K562 (cell line): ENCODE measurements around the gene HMG20B. TPM values are rescaled to one million over a fixed set of nuclear protein-coding genes. Genes with fewer than 3 reads are reported as not detected.

ENCODE experiments used
- MXI1 ChIP-seq: IDR thresholded peaks from 2 replicates; pipeline ENCODE4 v1.6.1; 2011; ENCODE audit warnings: low read depth, mild to moderate bottlenecking, improper control_type of control experiment, low read length
- SP1 ChIP-seq: sonication (generic); formaldehyde crosslinking; IDR thresholded peaks from 2 replicates; pipeline ENCODE4 v1.8.1; 2022; ENCODE audit warnings: mild to moderate bottlenecking, missing genetic modification reagents
- WHSC1 ChIP-seq: IDR thresholded peaks from one replicate; pipeline ENCODE4 v1.6.1; 2012; ENCODE audit warnings: low read length, control low read depth, inconsistent platforms
- ZKSCAN8 ChIP-seq: fragments of 200-800 bp; sonication (Bioruptor generic); IDR thresholded peaks from 2 replicates; pipeline ENCODE4 v1.6.1; 2016; ENCODE audit warnings: missing genetic modification characterization, missing compliant biosample characterization
- ZNF134 ChIP-seq: fragments of 250-450 bp; sonication (Bioruptor Pico); conservative IDR thresholded peaks from 2 replicates; pipeline ENCODE4 v1.4.0; 2020
- ZNF140 ChIP-seq: fragments of 250-450 bp; sonication (Bioruptor Pico); IDR thresholded peaks from 2 replicates; pipeline ENCODE4 v1.8.0; 2021; ENCODE audit warnings: moderate library complexity, mild to moderate bottlenecking, inconsistent platforms
- polyA plus RNA-seq, 8 experiments: library from polyadenylated mRNA; depleted of rRNA in 4 of 8; stranded (reverse) in 5 of 8; unstranded in 3 of 8; fragments of >200 nt; fragmentation: Nextera tagmentation in 2 of 8; fragmentation: Illumina TruSeq in 1 of 8; extraction: Ambion mirVana in 2 of 8; extraction: Trizol in 1 of 8; gene quantifications; 2 replicates each; pipeline versions ENCODE4 v1.2.1 to v1.2.3, GENCODE V29; 2011 to 2014; ENCODE audit warnings: inconsistent platforms in 1 of 8, missing spikeins in 1 of 8
- total RNA-seq, 7 experiments: library from RNA; depleted of rRNA in 6 of 7; stranded (reverse); fragments of >200 nt in 6 of 7; fragmentation: Illumina TruSeq in 2 of 7; extraction: Trizol in 2 of 7; gene quantifications; 2 replicates each; pipeline versions ENCODE4 v1.2.1 to v1.2.3, GENCODE V29; 2011 to 2021; ENCODE audit warnings: low replicate concordance in 1 of 7
- TF ChIP-seq, protein P1 (sequence below): fragments of 450-650 bp; IDR thresholded peaks from 2 replicates; pipeline ENCODE4 v1.6.1; 2016; ENCODE audit warnings: mild to moderate bottlenecking, moderate library complexity
- TF ChIP-seq, protein P2 (sequence below), 2 experiments: fragments of 450-650 bp in 1 of 2; sonication (generic) in 1 of 2; formaldehyde crosslinking in 1 of 2; IDR thresholded peaks; 2 replicates each; pipeline versions ENCODE4 v1.7.1 to v1.9.0; 2016 to 2022; ENCODE audit warnings: inconsistent platforms in 1 of 2, mild to moderate bottlenecking in 1 of 2, missing genetic modification reagents in 1 of 2

The HMG20B gene
- total and polyA plus RNA-seq, 9 of the 15 experiments (the other 6 are each of a cell fraction or from before 2014, with no cell fraction given) = 0.35 to 172 (median 38.6) TPM

DNA sequence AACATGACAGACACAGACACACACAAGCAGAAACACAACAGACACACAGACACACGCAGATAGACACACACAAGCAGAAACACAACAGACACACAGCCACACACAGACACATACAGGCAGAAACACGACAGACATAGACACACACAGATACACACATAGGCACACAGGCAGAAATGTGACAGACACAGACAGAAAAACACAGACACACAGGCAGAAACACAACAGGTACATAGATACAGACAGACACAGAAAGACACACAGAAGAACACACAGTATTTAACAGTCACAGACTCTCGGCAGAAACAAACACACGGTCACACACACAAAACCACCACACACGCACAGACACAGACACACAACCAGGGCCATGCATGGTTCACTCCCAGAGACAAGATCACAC, 33.0 kb downstream of the HMG20B start (continued):
- TF ChIP-seq, protein P1, sequence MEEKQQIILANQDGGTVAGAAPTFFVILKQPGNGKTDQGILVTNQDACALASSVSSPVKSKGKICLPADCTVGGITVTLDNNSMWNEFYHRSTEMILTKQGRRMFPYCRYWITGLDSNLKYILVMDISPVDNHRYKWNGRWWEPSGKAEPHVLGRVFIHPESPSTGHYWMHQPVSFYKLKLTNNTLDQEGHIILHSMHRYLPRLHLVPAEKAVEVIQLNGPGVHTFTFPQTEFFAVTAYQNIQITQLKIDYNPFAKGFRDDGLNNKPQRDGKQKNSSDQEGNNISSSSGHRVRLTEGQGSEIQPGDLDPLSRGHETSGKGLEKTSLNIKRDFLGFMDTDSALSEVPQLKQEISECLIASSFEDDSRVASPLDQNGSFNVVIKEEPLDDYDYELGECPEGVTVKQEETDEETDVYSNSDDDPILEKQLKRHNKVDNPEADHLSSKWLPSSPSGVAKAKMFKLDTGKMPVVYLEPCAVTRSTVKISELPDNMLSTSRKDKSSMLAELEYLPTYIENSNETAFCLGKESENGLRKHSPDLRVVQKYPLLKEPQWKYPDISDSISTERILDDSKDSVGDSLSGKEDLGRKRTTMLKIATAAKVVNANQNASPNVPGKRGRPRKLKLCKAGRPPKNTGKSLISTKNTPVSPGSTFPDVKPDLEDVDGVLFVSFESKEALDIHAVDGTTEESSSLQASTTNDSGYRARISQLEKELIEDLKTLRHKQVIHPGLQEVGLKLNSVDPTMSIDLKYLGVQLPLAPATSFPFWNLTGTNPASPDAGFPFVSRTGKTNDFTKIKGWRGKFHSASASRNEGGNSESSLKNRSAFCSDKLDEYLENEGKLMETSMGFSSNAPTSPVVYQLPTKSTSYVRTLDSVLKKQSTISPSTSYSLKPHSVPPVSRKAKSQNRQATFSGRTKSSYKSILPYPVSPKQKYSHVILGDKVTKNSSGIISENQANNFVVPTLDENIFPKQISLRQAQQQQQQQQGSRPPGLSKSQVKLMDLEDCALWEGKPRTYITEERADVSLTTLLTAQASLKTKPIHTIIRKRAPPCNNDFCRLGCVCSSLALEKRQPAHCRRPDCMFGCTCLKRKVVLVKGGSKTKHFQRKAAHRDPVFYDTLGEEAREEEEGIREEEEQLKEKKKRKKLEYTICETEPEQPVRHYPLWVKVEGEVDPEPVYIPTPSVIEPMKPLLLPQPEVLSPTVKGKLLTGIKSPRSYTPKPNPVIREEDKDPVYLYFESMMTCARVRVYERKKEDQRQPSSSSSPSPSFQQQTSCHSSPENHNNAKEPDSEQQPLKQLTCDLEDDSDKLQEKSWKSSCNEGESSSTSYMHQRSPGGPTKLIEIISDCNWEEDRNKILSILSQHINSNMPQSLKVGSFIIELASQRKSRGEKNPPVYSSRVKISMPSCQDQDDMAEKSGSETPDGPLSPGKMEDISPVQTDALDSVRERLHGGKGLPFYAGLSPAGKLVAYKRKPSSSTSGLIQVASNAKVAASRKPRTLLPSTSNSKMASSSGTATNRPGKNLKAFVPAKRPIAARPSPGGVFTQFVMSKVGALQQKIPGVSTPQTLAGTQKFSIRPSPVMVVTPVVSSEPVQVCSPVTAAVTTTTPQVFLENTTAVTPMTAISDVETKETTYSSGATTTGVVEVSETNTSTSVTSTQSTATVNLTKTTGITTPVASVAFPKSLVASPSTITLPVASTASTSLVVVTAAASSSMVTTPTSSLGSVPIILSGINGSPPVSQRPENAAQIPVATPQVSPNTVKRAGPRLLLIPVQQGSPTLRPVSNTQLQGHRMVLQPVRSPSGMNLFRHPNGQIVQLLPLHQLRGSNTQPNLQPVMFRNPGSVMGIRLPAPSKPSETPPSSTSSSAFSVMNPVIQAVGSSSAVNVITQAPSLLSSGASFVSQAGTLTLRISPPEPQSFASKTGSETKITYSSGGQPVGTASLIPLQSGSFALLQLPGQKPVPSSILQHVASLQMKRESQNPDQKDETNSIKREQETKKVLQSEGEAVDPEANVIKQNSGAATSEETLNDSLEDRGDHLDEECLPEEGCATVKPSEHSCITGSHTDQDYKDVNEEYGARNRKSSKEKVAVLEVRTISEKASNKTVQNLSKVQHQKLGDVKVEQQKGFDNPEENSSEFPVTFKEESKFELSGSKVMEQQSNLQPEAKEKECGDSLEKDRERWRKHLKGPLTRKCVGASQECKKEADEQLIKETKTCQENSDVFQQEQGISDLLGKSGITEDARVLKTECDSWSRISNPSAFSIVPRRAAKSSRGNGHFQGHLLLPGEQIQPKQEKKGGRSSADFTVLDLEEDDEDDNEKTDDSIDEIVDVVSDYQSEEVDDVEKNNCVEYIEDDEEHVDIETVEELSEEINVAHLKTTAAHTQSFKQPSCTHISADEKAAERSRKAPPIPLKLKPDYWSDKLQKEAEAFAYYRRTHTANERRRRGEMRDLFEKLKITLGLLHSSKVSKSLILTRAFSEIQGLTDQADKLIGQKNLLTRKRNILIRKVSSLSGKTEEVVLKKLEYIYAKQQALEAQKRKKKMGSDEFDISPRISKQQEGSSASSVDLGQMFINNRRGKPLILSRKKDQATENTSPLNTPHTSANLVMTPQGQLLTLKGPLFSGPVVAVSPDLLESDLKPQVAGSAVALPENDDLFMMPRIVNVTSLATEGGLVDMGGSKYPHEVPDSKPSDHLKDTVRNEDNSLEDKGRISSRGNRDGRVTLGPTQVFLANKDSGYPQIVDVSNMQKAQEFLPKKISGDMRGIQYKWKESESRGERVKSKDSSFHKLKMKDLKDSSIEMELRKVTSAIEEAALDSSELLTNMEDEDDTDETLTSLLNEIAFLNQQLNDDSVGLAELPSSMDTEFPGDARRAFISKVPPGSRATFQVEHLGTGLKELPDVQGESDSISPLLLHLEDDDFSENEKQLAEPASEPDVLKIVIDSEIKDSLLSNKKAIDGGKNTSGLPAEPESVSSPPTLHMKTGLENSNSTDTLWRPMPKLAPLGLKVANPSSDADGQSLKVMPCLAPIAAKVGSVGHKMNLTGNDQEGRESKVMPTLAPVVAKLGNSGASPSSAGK = no peak
- TF ChIP-seq ZNF134 (CRISPR knock-in tag) (no peak), SP1 (no peak), WHSC1 (no peak), ZKSCAN8 (no peak), MXI1 (no peak), ZNF140 (CRISPR knock-in tag) (no peak)
- TF ChIP-seq, protein P2, sequence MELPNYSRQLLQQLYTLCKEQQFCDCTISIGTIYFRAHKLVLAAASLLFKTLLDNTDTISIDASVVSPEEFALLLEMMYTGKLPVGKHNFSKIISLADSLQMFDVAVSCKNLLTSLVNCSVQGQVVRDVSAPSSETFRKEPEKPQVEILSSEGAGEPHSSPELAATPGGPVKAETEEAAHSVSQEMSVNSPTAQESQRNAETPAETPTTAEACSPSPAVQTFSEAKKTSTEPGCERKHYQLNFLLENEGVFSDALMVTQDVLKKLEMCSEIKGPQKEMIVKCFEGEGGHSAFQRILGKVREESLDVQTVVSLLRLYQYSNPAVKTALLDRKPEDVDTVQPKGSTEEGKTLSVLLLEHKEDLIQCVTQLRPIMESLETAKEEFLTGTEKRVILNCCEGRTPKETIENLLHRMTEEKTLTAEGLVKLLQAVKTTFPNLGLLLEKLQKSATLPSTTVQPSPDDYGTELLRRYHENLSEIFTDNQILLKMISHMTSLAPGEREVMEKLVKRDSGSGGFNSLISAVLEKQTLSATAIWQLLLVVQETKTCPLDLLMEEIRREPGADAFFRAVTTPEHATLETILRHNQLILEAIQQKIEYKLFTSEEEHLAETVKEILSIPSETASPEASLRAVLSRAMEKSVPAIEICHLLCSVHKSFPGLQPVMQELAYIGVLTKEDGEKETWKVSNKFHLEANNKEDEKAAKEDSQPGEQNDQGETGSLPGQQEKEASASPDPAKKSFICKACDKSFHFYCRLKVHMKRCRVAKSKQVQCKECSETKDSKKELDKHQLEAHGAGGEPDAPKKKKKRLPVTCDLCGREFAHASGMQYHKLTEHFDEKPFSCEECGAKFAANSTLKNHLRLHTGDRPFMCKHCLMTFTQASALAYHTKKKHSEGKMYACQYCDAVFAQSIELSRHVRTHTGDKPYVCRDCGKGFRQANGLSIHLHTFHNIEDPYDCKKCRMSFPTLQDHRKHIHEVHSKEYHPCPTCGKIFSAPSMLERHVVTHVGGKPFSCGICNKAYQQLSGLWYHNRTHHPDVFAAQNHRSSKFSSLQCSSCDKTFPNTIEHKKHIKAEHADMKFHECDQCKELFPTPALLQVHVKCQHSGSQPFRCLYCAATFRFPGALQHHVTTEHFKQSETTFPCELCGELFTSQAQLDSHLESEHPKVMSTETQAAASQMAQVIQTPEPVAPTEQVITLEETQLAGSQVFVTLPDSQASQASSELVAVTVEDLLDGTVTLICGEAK (IDR thresholded peaks at IDR 0.05) = peak; percentile 56; the same call in 1 of the 2 replicates
- TF ChIP-seq, protein P2 (CRISPR knock-in tag; IDR thresholded peaks at IDR 0.05) = no peak
